GM18867 (cell line): Measurements from ENCODE around the gene SSTR4.
"Not testable (repeated sequence)": the region's sequence is repeated elsewhere in the genome, so short reads cannot be mapped to it uniquely, and the experiment has no call there.

Experiments used
- ATAC-seq: cut with Tn5 transposase; IDR thresholded peaks from one replicate; pipeline ENCODE4 v1.9.1; 2021; ENCODE audit warnings: mild to moderate bottlenecking, moderate library complexity; ENCODE audit not compliant: unreplicated experiment

The SSTR4 gene

DNA sequence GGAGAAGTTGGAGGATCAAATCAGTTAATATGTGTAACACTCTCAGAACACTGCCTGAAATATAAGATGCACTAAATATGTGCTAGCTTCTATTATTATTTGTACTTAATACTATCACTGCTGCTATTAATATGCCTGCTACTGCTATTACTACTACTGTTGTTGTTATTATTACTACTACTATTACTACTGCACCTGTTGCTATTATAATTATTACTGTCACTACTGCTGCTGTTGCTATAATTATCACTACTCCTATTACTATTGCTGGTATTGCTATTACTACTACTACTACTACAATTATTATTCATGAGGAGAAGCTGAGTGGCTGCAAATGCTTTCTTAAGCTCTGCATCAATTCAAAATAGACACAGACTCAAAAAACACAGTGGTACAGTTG lies 16.7 kb upstream of the SSTR4 start:
- ATAC-seq, result no peak

DNA sequence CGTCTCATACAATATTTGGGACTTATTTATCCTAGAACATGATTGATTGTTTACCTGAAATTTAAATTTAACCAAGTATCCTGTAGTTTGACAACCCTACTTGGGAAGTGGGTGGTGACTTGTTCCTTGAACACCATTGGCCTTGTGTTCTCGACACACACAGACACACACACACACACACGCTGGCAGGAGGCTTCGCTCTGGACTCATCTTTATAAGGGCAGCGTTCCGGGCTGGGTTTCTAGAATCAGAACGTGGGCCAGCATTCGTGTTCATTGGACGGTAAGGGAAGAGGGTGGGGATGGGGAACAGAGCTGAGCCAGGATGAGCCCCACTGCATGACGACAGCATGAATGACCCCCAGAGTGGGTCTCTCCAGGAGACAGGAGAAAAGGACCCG lies 16.2 kb upstream of the SSTR4 start:
- no peak for ATAC-seq

DNA sequence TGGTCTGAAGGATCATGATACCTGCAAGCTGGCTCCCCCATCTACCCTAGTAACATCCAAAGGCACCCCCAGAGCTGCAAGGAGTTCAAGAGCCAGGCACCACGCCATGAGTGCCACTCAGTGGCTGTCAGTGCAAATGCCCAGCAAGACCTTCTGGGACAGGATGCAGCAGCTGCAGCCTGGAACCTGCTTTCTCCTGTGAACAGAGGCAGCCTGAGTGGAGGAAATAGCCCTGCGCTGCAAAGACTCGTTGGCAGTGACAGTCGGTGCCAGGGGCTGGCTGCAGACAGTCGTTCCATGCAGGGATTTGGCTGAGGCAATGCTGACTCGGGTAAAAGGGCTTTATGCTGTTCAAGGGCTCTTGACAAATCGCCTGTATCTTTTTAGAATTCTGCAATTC lies 15.7 kb upstream of the SSTR4 start:
- ATAC-seq, result no peak

DNA sequence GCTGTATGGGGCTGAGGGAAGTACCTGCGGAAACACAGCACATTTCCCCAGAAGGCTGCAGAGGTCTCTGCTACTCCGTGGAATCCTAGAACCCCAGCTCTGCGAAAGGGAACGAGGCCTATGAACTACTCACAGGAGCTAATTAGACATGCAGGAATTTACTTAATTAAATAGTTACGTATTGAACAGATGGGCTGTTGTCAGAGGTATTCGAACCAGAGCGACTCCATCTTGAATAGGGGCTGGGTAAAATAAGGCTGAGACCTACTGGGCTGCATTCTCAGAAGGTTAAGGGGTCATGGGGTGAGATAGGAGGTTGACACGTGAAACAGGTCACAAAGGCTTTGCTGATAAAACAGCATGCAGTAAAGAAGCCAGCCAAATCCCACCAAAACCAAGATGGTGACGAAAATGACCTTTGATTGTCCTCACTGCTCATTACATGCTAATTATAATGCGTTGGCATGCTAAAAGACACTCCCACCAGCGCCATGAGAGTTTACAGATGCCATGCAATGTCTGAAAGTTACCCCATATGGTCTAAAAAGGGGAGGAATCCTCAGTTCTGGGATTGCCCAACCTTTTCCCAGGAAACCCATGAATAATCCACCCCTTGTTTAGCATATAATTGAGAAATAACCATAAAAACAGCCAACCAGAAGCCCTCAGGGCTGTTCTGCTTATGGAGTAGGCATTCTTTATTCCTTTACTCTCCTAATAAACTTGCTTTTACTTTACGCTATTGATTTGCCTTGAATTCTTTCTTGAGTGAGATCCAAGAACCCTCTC lies 14.7 kb upstream of the SSTR4 start:
- ATAC-seq, result no peak

DNA sequence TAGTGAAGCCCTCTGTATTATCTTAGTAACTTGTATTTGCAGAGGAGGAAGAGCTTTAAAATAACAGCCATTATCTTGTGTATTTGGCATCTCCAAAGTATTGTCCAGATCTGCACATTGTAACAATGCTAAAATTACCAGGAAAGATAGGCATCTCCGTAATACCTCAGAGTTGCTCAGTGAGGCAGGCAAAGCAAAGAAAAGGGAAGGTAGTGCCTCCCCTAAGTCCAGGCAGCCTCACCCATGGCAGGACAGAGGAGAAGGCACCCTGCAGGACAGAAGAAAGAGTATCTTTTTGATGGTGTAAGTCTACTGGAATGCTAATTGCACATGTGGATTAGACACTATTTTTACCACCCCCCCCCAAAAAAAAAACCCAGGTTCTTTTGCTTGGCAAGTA lies 13.6 kb upstream of the SSTR4 start:
- no peak for ATAC-seq

DNA sequence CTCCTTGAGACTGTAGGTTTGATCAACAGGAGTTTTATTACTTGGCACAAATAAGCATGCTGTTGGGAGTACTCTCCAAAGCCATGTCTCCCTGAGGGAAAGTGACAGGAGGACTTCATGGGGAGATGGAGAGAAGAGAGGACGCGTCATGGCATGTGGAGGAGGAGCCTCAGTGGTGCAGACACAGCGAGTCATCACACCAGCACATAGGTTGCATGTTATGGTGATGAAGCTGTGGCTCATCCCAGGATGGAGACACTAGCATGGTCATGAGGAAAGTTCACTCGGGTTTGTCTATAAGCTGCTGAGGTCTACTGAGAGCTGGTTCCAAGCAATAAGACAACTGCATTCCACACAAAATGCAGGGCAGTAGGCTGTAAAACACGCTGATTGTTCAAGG lies 13.2 kb upstream of the SSTR4 start:
- ATAC-seq, result no peak

DNA sequence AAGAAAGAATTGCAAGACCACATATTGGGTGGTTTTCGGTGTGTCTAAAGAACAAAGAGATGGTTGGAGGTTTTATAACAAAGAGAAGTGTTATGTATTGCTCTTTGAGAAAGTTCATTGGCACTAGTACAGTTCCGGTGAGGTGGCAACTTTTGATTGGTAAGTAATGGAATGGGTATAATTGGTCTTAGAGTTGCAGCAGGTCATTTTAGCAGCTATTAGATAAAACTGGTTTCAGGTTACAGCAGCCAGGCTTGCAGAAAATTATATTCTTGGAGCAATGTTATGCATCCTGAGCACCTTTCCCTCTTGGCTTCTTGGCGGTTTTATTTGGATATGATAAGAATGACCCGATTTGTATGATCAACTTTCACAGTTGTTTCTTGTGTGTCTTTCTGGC lies 12.3 kb upstream of the SSTR4 start:
- no peak for ATAC-seq

DNA sequence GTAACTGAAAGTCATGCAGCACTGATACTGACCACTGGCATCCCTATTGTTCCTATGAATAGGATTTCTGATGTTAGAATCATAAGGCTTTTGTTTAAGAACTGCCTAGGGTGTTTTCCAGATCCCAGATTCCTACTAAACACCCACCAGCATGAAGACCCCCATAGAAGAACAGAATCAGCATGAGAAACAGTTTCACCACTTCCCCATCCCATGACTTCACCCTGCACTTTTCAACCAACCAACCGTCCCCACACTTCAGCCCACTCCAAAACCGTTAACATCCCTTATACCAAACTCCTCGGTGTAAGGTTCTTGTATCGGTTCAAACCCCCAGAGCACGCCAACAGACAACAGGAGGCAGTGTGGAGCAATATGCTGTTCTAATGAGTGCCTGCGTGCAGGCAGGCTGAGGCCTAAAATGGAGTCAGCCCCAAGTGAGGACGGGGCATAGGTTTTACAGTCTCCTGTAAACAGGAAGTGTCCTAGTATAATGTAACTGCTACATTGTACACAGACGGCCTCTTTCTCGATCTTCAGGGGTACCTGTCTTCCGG lies 11.4 kb upstream of the SSTR4 start:
- no peak for ATAC-seq

DNA sequence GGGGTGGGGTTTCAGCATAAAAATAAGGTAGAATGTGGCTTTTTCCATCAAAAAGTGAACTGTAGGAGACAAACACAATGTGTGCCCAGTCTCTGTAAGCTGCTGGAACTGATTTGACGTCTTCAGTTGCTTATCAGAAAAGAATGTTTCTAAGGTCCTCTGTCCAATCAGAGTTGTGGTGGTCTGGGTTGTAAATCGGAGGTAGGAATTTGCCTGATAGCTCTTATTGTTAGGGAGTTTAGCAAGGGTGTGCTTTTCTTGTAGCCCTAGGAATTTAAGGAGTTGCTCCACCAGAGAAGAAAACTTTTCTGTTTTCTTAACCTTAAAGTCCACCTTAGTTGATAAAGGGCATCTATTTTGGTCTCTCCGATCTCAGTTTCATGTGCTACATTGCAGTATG lies 10.4 kb upstream of the SSTR4 start:
- no peak for ATAC-seq

DNA sequence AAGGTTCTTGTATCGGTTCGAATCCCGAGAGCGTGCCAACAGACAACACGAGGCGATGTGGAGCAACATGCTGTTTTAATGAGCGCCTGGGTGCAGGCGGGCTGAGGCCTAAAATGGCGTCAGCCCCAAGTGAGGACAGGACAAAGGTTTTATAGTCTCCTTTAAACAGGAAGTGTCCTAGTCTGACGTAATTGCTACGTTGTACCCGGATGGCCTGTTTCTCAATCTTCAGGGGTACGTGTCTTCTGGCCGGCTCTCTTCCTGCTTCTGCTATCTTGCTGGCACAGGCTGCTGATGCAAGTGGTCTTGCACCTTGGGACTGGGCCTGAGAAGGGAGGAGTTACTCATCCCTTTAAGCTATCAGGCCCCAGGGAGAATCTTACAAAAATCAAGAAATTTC lies 9.6 kb upstream of the SSTR4 start:
- not testable (repeated sequence) for ATAC-seq

DNA sequence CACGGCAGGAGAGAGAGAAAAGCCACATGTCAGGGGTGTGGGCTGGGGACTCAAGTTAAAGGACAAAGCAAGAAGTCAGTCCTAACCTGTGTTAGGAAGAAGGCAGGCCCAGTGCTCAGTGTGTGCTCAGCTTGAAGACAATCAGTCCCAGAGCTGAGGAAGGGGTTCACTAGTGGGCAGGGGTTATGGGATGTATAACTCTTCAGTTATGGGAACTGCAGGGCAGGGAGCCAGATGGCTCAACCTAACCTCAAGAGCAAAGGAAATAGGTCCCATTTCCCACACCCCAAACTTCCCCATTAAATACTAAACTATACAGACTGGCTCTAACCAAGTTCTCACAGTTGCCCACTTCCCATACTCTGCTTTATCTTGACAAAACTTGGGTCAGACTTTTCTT lies 7.4 kb upstream of the SSTR4 start:
- no peak for ATAC-seq

DNA sequence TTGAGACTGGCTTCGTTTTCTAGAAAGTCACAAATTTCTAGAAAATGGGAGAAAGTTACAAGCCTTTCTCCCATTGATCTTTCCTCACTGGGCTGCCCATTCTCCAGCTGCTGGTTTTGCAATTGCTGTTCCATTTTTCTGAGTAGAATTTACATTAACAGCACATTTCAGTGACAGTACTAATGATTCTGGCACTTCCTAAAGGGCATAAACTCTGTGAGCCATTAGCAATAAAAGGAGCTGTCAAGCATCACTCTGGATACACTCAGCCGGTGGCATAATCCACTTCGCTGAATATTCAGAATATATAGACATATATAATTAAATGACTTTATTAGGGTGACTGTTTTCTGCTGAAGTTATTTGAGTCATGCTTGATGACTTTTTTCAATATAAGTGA lies 6.7 kb upstream of the SSTR4 start:
- ATAC-seq, result no peak

DNA sequence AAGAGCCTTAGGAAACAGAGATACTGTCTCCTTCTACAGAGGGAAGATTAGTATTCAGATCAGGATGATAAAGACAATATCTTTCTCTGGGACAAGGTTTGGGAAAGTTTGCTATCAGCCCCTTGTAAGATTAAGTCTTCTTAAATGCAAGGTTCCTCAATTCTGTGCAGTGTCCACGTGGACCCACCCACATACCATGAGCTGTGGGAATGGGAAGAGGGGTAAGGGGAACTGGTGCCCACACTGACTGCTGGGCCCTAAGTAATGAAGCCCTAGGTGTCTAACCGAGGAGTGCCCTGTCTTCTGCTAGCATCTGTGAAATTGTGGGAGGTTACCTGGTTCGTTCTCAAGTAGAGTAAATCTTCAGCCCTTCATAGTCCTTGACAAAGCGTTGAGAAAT lies 5.8 kb upstream of the SSTR4 start:
- ATAC-seq, result no peak

DNA sequence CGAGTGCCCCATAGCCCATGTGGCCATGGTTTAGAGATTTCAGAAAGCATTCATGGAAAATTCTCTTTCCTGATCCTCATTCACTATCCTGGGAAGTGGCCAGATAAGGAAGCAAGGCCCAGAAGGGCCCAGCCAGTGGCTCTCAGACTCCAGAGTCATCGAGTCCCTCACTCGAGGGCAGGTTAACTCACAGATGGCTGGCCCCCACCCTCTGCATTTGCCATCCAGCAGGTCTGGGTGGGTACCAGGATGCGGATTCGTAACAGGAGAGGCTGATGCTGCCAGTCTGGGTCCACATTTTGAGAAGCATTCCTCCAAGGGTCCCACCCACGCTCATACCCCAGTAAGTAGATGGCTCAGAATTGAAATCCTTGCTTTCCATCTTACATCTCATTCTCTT lies 3.8 kb upstream of the SSTR4 start:
- no peak for ATAC-seq

DNA sequence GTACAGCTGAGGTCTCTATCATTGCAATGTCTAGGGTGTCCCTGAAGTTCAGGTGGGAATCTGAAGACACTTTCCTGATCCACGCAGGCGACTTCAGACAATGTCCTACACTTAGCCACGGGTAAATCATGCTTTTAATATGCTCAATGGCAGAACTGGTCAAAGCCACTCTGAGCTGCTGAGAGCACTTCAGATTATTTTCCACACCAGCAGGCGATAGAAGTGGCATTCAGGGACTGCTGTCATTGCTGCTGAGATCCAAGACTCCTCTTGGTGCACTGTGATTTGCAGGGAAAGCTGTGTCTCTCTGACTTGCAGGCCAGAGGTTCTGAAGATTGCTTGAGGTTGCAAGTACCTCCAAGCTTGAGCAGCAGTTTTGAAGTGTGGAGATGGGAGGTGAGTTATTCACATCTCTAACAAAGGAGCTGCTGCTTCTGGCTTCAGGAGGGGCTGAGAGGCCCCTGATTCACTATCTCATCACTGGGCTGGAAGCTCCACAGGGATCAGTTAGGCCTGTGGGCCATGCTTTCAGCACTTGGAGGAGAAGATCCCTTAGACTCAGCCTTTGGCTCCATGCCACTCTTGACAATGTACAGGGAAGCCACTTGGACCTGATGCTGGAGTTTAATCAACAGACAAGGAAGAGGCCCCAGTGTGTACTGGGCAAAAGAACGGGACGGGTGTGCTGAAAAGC lies 2.9 kb upstream of the SSTR4 start:
- no peak for ATAC-seq

DNA sequence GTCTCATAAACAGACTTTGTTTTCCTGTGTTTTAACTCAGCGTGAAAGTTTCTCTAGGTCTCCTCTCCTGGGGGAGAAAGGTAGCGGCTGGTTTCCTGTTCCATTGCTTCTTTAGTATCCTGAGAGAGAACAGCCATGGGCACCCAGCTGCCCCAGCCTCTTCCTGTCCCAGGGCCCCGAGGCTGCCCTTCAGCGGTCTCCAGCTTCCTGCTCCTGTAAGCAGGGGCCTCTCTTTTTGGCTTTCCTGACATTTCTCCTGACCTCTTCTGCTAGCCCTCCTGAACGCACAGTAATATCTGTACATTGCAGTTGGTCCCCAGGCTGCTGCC lies 2.4 kb upstream of the SSTR4 start:
- ATAC-seq, result no peak

DNA sequence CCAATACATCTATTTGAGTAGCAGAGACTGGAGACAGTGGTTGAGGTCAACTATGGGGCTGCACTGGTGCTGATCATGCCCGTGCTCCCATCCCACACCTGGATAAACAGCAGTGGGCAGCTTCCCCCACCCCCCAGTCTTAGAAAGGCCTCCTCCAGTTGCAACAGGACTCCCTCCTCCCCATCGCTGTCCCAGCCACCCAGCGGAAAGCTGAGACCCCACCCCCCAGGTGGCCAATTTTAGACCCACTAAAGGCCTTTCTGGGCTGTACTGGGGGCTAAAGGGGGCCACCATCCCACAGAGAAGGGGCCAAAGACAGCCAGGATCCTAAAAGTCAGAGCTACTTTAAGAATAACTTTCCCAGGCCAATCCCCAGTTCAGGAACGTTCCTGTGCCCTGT lies 1.2 kb upstream of the SSTR4 start:
- ATAC-seq, result no peak

DNA sequence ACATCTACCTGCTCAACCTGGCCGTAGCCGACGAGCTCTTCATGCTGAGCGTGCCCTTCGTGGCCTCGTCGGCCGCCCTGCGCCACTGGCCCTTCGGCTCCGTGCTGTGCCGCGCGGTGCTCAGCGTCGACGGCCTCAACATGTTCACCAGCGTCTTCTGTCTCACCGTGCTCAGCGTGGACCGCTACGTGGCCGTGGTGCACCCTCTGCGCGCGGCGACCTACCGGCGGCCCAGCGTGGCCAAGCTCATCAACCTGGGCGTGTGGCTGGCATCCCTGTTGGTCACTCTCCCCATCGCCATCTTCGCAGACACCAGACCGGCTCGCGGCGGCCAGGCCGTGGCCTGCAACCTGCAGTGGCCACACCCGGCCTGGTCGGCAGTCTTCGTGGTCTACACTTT lies 619 bp downstream of the SSTR4 start:
- no peak for ATAC-seq

DNA sequence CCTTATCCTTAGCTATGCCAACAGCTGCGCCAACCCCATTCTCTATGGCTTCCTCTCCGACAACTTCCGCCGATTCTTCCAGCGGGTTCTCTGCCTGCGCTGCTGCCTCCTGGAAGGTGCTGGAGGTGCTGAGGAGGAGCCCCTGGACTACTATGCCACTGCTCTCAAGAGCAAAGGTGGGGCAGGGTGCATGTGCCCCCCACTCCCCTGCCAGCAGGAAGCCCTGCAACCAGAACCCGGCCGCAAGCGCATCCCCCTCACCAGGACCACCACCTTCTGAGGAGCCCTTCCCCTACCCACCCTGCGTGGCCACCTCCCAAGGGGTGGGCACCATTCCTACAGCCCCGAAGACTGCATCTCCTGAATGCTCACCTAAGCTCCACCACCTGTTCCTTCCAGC lies 1.3 kb downstream of the SSTR4 start:
- ATAC-seq, result no peak

DNA sequence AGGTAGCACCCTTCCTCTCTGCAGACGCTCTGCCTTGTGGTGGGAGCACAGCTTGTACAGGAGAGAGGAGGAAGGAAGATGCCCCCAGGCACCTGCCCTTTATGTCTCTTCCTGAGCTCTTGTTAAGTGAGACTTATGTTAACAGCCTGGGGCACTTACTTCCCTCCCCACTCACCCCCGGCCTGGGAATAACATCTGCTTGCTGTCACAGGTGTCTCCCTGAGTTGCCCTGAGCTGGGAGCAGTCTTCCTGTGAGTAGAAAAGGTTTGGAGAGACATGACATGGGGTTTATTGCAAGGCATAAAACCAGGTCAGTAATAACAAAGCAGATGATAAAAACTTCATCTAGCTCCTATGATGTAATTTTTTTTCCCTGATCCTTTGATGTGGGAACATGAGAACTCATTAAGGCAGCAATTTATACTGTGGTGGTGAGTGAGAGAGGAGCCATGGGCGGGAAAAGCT lies 1.9 kb downstream of the SSTR4 start:
- ATAC-seq, result no peak

DNA sequence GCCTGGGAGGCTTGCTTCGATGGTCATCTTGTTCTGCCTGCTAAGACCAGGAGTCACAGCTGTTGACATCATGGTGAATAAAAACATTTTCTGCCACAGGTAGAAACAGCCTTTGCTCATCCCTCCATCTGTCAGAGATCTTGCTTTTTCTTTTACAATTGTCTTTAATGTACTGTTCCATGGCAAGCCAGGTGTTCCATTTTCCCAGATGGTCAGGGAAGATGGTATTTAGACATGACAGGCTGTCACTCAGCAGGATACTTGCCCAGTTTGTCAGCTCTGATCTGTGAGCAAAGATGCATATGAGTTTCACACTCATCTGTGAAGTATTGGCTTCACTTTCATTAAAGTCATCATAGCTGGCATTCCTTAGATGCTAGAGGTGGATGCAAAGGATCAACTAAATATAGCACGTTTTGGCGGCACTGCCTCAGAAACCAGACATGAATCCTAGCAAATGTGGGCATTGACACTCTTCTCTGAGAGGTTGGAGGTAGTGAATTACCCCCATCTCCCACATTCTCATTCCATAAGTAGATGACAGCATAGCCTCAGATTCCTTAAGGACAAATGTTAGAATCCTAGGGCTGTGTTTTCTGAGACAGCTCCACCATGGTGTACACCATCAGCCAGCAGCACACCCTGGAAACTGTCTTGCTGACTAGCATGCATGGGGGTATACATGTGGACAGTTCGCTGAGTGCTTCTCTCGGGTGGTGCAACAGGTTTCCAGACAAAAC lies 4.2 kb downstream of the SSTR4 start:
- ATAC-seq, result no peak
